ENCODE measurements around the gene IL4I1.

Gene IL4I1

DNA sequence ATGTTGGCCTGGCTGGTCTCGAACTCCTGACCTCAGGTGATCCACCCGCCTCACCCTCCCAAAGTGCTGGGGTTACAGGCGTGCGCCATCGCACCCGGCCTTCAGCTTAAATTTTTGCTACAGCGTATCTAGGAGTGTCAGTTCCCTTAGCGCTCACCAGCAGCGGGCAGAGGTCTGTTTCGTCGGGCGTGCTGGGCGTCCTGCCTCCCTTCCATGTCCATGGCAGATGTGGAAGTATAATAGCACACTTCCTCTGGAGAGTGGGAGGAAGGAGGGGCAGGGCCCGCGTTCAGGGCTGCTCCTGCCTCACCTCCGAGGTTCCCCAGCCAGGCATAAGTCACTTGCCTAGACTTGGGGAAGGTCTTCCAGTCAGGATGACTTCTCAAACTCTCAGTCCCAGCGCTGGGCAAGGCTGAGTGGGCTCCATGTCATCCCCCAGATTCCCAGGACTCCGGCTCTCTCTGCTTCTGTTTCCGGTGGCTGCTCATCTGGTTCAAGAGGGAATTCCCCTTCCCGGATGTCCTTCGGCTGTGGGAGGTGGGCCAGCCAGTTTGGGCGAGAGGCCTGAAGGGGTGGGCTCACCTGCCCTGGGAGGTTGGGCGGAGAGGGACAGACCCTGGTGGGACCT lies 9.5 kb downstream of the IL4I1 start:
- H3K27ac ChIP-seq: no peak overlapping the region
- TF ChIP-seq CTCF (IDR thresholded peaks at IDR 0.05) (no peak), ZFX (IDR thresholded peaks at IDR 0.05; ENCODE audit: borderline replicate concordance) (no peak)

DNA sequence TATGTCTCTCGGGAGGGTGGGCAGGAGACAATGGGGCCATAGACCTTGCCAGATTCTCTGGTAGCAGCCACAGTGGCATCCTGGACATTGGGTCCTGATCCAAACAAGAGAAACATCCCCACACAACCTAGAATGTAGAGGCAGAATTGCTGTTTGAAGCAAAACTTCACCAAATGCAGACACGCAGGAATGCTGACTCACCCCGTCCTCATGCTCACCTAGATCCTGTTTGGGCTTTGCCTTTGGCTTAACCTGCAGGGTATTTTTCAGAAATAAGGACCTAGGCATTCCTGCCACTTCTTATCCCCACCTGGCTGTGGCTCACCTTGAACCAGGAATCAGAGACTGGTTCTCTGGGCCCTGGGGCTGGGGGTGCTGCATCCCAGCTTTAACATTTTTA lies 11.9 kb downstream of the IL4I1 start:
- no peak for TF ChIP-seq ZFX (IDR thresholded peaks at IDR 0.05; ENCODE audit: borderline replicate concordance)

DNA sequence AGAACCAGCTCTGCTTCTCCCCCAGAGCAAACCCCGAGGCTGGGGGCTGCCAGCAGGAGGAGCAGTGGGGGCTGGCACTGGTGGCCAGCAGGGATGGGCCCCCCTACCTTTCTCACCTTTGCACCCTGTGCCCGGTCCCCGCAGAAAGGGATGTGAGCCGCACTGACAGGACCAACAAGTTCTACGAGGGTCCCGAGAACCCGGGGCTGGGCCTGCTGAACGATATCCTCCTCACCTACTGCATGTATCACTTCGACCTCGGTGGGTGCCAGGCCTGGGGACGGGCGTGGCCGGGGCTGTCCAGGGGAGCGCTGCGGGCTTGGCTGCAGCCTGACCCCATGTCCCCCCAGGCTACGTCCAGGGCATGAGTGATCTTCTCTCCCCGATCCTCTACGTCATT lies 12.6 kb downstream of the IL4I1 start:
- TF ChIP-seq ZFX (IDR thresholded peaks at IDR 0.05; ENCODE audit: borderline replicate concordance) (no peak), CTCF (IDR thresholded peaks at IDR 0.05) (no peak)
- no peak overlapping the region for H3K27ac ChIP-seq

More for the DNA sequence above, 11.9 kb downstream of the IL4I1 start:
- 0 out of 2 replicates have a peak overlapping the region, but pooled peaks have one; percentile 29 for H3K27ac ChIP-seq

DNA sequence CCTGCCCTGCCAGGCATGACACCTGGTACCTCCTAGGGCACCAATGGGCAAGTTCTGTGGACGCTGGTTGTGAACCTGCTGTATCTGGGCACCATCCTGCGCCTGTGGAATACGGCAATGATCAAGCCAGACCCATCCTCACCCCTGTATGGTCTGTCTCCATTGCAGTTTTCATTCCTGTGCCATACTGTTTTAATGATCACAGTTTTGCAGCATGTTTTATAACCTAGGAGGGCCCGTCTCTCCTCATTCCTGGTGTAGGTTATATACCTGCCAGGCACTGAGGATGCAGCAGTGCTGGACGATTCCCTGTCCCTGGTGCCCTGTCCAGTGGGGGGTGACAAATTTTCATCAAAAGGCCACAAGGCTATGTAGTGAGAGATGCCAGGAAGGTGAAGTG lies 13.6 kb downstream of the IL4I1 start:
- TF ChIP-seq ZFX (IDR thresholded peaks at IDR 0.05; ENCODE audit: borderline replicate concordance) (no peak), CTCF (IDR thresholded peaks at IDR 0.05) (no peak)
- no peak overlapping the region for H3K27ac ChIP-seq

DNA sequence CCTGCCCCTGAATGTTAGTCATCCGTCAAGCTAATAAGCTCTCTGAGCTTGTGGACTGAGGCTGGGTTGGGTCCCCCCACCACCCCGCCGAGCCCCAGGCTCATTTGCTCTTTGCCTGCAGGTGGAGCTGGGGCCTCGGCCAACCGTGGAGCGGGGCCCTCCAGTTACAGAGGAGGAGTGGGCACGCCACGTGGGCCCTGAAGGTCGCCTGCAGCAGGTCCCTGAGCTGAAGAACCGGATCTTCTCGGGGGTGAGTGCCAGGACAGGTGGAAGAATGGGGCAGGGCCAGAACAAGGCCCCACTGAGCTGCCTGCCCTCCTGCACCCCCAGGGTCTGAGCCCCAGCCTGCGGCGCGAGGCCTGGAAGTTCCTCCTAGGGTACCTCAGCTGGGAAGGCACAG lies 14.0 kb downstream of the IL4I1 start:
- TF ChIP-seq ZFX (IDR thresholded peaks at IDR 0.05; ENCODE audit: borderline replicate concordance) (no peak), CTCF (IDR thresholded peaks at IDR 0.05) (no peak)
- H3K27ac ChIP-seq: no peak overlapping the region

- no peak for TF ChIP-seq ZFX (IDR thresholded peaks at IDR 0.05; ENCODE audit: borderline replicate concordance)
- no peak for TF ChIP-seq CTCF (IDR thresholded peaks at IDR 0.05)
- no peak overlapping the region for H3K27ac ChIP-seq
These were observed 14.9 kb downstream of the IL4I1 start for GRCh38 chr19:49881672-49882394.

- H3K27ac ChIP-seq: no peak overlapping the region
- TF ChIP-seq ZFX (IDR thresholded peaks at IDR 0.05; ENCODE audit: borderline replicate concordance) (no peak), CTCF (IDR thresholded peaks at IDR 0.05) (no peak)
These were observed 15.5 kb downstream of the IL4I1 start for GRCh38 chr19:49881186-49881585.

All from 22Rv1 (cell line).